HG03064 (cell line): ENCODE measurements around the gene FAM222B.
"Not testable (repeated sequence)": the region's sequence is repeated elsewhere in the genome, so short reads cannot be mapped to it uniquely, and the experiment has no call there.

Experiments
- ATAC-seq: cut with Tn5 transposase; IDR thresholded peaks from one replicate; pipeline ENCODE4 v1.9.1; 2021; ENCODE audit warnings: low read depth; ENCODE audit not compliant: unreplicated experiment

FAM222B gene

DNA sequence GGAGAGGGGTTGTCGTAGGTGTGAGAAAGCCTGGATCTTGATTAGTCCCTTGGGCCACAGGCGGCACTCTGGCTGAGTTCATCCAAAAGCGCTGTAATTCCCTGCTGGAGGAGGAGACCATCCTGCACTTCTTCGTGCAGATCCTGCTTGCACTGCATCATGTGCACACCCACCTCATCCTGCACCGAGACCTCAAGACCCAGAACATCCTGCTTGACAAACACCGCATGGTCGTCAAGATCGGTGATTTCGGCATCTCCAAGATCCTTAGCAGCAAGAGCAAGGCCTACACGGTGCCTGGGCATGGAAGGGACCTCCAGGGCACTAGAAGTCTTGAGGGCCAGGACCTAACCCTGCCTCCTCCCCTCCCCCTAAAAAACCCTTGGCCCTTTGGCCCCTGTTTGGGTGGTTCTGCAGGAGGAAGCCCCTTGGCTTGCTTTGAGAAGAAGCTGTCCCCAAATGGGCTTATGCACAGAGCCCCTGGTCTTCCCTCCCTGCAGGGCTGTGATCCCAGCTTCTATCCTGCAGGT, 107.8 kb downstream of the FAM222B start:
- no peak for ATAC-seq

DNA sequence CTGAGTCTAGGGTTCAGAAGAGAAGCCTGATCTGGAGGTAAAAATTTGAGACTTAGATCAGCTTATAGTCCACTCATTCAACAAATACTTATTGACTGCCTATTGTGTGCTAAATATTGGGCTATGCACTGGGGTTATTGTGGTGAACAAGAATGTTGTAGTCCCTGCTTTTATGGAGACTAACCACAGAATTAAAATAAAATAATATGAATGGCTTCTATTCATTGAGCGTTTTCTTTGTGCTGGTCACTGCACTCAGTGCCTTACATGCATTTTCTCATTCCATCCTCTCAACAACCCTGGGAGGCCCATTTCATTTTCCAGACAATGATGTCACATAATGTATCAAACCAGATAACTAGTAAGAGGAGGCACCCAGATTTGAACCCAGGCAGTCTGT, 109.2 kb downstream of the FAM222B start:
- no peak for ATAC-seq

DNA sequence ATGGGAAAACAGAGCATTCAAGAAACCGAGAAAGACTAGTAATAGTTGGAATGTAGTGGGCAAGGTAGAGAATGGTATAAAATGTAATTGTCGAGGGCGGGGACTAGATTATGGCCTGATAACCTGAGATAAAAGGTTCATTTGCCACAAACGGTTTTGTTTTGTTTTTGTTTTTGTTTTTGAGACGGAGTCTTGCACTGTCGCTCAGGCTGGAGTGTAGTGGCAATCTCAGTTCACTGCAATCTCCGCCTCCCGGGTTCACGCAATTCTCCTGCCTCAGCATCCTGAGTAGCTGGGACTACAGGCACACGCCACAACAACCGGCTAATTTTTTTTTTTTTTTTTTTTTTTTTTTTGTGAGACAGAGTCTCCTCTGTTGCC, 112.7 kb downstream of the FAM222B start:
- ATAC-seq, result no peak

DNA sequence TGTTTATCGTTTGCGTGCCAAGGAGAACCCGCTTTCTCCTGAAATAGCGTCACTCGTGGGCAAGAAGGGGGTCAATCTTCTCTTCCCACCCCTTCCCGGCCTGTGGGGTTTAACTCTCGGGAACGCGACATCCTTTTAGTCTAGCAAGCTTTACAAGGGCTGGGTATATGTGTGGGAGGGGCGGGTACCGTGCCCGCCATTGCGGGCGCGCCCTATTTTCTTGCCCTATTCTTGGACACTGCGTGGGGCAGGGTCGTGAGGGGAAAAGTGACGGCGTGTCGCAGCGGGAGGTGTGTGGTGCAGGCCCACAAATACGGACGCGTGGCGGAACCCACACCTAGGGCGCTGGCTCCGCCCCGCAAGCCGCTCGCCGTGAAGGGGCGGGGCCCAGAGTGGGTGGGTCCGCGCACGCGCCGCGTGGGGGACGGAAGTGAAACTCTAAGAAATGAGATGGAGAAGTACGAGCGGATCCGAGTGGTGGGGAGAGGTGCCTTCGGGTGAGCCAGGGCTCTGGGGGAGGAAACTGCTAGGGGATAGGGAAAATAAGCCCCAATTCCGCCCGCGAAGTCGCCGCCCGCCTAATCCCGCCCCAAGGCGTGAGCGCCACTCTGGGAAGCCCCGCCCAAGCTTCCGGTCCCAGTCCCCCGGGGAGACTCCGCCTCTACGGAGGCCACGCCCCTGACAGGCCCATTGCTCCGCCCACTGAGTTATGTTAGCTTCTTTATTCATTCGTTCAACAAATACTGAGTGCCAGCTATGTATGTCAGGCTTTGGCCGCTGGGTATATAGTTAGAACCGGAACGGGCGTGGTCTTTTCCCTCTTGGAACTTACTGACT, 114.0 kb downstream of the FAM222B start, which contains the start of gene NEK8:
NEK8 (plus strand) TSS at position 425 of the 837 bp plus-strand sequence; CDS start at position 451, 26 bp downstream.
- ATAC-seq, result peak; percentile 36

DNA sequence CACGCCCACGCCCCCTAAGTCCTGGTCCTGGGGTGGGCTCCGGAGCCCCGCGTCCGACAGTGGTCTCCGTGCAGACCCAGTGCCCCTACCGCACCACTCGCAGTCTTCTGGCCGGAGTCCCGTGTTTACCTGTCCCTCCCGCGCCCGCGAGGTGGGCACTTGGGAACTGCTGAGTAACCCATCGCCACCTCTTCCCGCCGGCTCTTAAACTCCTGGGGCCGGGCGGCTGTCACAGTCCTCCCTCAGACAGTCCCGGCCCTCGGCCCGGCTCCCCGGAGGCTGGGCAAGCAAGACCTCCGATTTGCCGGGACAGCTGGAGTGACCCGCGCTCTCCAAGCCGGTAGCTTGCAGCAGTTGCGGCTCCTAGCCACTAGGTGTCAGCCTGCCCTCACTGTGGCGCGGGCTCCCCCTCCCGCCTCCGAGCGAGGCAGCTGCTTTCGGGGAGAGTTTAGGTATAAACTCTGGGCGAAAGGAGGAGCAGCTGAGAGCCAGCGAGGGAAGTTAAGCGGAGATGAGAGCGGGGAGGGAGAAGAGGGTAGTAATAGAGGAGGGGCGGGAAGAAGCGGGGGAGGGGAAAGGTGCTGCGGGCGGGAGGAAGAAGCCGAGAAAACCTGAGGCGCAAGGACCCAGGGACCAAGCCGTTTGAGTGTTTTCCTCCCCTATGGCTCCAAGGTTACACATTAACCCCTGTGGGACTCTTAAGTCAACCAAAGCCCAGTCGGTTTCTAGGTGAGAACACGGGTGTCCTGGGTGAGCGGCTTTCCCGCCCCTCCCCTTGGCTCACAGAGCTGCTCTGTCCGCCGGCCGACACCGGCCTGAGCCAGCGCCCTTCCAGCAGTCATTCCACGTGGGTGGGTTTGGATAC, 115.7 kb downstream of the FAM222B start:
- ATAC-seq, result peak; percentile 37

DNA sequence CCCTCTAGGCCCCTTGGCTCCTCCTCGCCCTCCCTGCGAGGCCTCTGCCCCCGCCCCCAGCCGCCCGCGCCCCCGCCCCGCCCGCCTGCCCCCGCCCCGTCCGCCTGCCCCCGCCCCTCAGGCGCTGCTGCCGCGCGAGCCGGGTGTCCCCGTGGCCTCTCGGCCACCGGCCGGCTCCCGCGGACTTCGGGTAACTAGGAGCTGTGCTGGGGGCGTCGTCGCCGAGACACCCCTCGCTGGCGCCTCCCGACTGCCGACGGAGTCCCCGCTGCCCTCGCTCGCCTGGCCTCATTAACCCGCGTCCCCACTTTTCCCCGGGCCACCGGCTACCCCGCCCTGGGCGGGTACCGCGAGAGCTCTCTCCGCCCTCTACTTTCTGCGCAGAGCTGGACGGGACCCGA, 116.4 kb downstream of the FAM222B start, which contains the start of gene TLCD1:
TLCD1 (minus strand) TSS at position 8 of the 401 bp plus-strand sequence. CDS start 136 bp downstream, outside the sequence.
- peak; percentile 1 for ATAC-seq

DNA sequence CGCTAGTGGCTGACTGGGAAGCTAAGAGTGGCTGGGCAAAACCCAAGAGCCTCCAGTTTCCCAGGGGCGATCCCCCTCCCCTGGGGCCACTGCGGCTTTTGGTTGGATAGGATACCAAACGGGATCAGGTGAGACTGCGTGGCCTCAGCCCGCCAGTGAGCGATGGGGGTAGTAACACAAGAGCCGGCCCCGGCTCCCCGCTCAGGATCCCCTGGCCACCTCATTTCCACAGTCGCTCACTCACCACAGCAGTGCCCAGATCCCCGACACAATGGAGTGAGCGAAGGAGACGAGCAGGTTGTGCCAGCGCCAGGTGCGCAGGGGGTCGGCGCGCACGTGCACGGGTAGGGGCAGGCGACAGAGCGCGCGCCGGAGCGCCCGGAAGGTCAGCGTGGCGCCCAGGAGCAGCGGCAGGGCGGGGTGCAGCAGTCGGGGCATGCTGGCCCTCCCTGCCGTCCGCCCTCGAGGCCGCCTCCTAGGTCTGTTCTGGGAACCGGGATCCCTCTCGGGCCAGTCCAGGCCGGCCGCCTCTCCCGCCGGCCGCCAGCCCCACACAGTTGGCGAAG, 116.8 kb downstream of the FAM222B start:
- ATAC-seq, result no peak

DNA sequence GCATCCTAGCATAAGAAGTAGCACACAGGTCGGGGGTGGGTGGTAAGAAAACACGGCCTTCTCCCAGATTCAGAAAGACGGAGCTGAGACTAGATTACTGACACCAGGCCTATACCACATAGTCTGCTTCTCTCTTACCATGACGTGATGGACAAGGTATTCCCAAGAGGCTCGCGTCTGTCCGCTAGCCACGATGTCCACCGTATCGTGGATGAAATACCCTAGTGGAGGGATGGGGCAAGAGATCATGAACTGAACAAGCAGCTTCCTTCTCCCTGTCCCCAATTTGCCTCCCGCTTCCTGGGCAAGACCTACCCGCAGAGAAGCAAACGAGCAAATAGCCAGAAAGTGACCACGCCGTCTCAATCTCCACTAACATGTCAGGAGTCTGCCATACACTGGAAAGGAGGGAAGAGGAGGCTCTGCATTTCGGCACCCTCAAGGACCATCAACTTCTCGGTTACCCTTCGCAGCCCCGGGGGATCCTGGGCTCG, 117.4 kb downstream of the FAM222B start:
- ATAC-seq, result no peak

DNA sequence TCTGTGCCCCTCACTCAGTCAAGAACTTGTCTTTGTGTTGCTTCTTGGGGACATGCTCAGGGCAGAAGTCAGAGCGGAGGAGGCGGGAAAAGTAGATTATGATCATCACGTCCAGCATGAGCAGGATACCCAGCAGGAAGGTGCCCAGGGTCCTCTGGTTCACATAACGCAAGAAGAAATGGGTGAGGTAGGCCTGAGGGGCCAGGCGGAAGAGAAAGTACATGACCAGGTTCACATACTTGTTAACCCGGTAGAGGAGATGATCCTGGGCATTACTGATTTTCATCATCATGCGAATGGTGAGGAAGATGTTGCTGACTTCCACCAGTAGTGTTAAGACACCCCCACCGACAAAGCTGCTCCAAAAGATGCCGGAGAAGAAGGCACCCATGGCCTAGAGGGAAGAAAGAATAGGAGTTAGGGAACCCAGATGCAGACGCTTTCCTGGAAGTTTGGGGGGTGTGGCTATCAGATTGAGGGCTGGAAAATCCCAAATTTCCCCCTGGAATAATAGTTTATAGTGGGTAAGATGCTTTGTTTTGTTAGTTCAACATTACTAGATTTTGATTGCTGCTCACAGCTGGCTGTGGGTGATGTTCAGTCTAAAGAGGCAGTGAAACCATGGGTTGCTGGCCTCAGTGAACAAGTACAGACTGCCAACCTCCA, 118.0 kb downstream of the FAM222B start:
- no peak for ATAC-seq

DNA sequence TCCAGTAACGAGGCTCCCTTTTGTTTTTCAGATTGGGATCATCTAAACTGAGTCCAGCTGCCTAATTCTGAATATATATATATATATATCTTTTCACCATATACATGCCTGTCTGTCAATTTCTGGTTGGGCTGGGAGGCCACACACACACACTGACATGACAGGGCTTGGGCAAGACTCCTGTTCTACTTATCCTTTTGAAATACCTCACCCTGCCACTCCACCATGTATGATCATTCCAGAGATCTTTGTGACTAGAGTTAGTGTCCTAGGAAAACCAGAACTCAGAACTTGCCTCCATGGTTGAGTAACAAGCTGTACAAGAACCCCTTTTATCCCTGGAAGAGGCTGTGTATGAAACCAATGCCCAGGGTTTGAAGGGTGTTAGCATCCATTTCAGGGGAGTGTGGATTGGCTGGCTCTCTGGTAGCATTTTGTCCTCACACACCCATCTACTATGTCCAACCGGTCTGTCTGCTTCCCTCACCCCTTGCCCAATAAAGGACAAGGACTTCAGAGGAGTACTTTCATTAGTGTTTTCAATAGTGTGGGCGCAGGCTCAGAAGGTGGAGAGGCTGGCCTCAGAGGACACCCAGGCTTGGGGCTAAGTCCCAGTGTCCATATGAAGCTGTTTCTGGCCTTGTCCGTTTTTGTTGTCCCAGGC, 118.6 kb downstream of the FAM222B start:
- not testable (repeated sequence) for ATAC-seq

DNA sequence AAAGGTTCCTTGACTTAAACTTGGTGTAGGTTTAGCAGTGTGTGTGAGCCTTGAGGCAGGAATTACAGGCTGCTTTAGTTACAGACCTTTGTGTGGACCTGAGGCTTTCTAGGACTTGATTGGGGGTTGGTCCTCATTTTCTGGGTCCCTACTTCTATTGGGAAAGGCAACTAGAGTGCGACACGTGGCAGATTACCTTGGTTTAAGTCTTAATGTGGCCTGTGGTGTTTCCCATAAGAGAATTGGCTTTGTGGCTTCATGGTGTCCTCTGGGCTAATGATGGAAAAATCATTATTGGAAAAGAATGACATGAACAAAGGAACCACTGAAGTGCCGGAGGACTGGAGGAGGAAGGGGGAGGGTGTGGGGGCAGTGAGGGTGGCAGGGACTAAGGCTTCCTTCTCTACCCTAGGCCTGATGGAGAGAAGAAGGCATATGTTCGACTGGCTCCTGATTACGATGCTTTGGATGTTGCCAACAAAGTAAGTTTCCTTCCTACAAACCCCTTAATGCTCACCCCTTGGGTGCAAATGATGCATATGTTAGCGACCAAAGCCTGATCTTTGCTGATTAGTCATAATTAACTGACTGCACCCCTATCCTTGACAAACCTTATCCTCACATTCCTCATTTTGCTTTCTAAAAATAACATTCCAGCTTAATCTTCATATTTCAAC, 119.3 kb downstream of the FAM222B start:
- ATAC-seq, result no peak

DNA sequence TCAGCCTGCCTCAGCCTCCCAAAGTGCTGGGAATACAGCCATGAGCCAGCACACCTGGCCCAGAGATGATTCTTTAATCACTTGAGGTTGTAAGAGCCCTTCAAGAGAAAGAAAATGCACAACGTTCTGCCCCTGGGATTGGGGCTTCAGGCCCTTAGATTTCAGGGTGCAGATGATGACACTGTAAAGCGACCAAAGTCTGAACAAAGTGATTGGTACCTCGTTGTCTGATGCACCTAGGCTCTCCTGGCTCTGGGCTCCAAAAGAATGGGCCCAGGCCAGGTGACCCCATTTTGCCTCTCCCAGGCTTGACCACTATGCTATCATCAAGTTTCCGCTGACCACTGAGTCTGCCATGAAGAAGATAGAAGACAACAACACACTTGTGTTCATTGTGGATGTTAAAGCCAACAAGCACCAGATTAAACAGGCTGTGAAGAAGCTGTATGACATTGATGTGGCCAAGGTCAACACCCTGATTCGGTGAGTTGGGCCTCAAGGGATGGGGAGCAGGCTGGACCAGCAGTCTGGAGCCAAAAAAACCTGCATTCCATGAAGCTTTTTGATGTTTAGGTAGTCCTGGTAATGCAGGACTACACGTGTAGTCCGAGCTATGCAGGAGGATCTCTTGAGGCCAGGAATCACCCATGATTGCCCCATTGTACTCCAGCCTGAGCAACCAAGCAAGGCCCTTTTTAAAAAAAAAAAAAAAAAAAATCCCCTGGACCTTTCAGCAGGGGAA, 120.0 kb downstream of the FAM222B start:
- ATAC-seq, result no peak

DNA sequence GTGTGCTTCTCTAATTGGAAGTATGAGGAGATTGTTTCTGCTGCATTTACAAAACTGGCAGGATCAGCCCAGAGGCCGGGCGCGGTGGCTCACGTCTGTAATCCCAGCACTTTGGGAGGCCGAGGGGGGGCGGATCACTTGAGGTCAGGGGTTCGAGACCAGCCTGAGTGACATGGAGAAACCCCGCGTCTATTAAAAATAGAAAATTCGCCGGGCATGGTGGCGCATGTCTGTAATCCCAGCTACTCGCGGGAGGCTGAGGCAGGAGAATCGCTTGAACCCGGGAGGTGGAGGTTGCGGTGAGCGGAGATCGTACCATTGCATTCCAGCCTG, 121.6 kb downstream of the FAM222B start:
- ATAC-seq, result not testable (repeated sequence)

DNA sequence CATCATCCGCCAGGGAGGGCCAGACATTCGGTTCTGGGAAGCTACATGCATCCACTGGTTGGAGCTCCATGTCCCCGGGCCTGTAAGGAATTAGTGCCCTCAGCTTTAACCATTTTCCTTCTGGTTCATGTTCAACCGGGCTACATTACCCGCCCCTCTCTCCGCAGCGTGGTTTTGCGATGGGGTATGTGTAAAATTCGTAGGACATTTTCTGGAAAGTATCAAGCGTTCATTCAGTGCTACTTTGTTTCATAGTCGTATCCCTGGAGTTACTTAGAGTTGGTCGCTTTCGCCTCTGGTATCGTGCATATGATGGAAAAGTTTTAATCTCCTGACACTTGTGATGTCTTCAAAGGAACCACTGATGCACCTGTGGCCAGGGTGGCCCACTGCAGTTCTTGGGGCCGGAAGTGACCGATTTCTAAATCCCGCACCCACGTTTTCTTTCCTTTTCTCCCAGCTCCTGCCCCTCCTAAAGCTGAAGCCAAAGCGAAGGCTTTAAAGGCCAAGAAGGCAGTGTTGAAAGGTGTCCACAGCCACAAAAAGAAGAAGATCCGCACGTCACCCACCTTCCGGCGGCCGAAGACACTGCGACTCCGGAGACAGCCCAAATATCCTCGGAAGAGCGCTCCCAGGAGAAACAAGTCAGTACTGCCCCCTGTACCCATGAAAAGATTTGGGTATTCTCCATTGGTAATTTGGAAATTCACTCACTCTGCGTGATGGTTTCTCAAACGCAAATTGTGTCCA, 122.2 kb downstream of the FAM222B start:
- no peak for ATAC-seq

DNA sequence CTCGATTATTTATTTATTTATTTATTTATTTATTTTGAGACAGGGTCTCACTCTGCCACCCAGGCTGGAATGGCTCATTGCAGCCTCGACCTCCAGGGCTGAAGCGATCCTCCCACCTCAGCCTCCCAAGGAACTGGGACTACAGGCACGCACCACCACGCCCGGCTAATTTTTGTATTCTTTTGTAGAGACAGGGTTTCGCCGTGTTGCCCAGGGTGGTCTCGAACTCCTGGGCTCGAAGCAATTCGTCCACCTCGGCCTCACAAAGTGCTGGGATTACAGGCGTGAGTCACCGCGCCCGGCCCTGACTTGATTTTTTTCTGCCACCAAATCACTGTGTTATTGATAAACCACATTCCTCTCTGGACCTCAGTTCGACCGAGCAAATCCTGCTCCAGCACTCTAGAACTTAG, 123.6 kb downstream of the FAM222B start:
- ATAC-seq, result no peak

DNA sequence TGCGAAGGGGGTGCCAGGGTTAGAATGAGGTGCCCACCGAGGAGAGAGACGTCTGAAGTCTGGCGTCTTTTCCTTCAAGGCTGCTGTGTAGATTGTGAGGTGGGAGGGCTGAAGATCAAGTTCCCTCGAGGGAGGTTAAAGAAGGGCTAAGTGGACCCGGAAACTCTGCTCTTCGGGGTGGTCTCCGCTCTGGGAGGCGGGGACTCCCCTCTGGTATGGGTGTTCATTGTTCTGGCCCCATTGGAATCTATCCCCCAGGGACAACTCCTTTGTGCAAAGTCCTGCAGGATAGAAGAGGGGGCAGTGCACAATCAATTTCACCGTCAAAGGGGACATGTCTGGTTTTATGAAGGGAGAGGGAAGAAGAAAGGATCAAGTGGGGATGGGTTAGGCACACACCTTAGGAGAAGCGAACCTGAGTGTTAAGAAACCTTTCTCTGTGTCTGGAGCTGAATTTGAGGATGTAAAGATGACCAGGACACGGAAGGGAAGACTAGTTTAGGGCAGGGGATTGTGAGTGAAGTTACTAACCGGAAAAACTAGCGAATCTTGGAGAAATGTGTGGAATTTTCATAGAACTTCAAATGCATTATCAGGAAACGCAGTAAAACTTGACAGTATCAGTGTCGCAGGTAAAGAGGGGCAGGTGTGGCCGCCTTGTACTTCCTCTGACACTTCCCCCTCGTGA, 124.1 kb downstream of the FAM222B start:
- ATAC-seq, result no peak
